Motor neuron (in vitro differentiated cells): ENCODE data around the gene OGFOD3. TPM values are rescaled to one million over a fixed set of nuclear protein-coding genes. Genes with fewer than 3 reads are reported as not detected.

ENCODE experiments used
- ATAC-seq, 8 experiments: fragments of 200-7000 bp; cut with Tn5 transposase; replicated peaks in 6 of 8; 2 replicates each; pipeline ENCODE4 v1.8.0; 2021; ENCODE audit warnings: mild to moderate bottlenecking in 8 of 8, moderate library complexity in 8 of 8
- H3K27ac ChIP-seq, 2 donors: fragments of 250-450 bp; sonication (Bioruptor Pico); 2 replicates each; pipeline ENCODE4 v1.9.0; 2021; ENCODE audit warnings: antibody characterized with exemption in 2 of 2, mild to moderate bottlenecking in 2 of 2, moderate library complexity in 1 of 2
- H3K4me1 ChIP-seq, 2 donors: fragments of 250-450 bp; sonication (Bioruptor Pico); replicated peaks in 1 of 2; 2 replicates each; pipeline ENCODE4 v1.6.1; 2021; ENCODE audit warnings: antibody characterized with exemption in 2 of 2, mild to moderate bottlenecking in 2 of 2, moderate library complexity in 1 of 2
- H3K4me3 ChIP-seq, 5 donors: fragments of 250-450 bp; sonication (Bioruptor Pico); 2 replicates each; pipeline ENCODE4 v1.9.0; 2021; ENCODE audit warnings: antibody characterized with exemption in 5 of 5, mild to moderate bottlenecking in 5 of 5, moderate library complexity in 4 of 5
- WGBS, 10 experiments: fragments of 450-650 bp; shearing (Covaris generic); methylation state at CpG; one replicate each; pipeline ENCODE4 v1.0.0; 2022; 5-methylcytosine and 5-hydroxymethylcytosine counted together
- in situ Hi-C, 9 experiments: fragments of 400-800 bp; cut with MboI; loops; one replicate each; pipeline ENCODE4 v1.15.0; 2021; ENCODE audit warnings: low sequenced_read_pairs in 9 of 9, low pct_unique_long_range_greater_than_20kb in 2 of 9; ENCODE audit not compliant: unreplicated experiment in 9 of 9
- total RNA-seq, 8 experiments: library from RNA; unstranded; fragments of 300-600 nt; gene quantifications; 2 replicates each; pipeline versions ENCODE4 v1.2.3 to v1.2.4, GENCODE V29; 2022

The OGFOD3 gene
- total RNA-seq, 8 experiments from 2014 or later, result 8.1 to 24.5 (median 20.2) TPM

GRCh38 chr17:82406131-82406671, 12.2 kb downstream of the OGFOD3 start:
- H3K4me3 ChIP-seq, result no peak overlapping the region
- no peaks in the 10 kb centered on the region for H3K4me1 ChIP-seq
- in situ Hi-C loops, result loop anchor here in 1 of 9 experiments (10.0 kb wide), 1 partner anchor 51 kb away; the partner anchor contains the start of gene TEX19
- 88 to 100% (median 90%) methylated on average over 1 to 6 of the region's 14 CpGs; no CpG with 5 or more reads in 3 of the 10 experiments for WGBS, 10 experiments
- H3K27ac ChIP-seq, result no peak overlapping the region
- no peak for ATAC-seq

- no peak overlapping the region for H3K27ac ChIP-seq
- no peak overlapping the region for H3K4me3 ChIP-seq
- peak in 1 of 8 experiments; percentile 22 for ATAC-seq
- peaks cover 1 to 3% of the 10 kb centered on the region in 2 donors for H3K4me1 ChIP-seq
- in situ Hi-C loops, result loop anchor here in 1 of 9 experiments (10.0 kb wide), 1 partner anchor 50 kb away; the partner anchor contains the start of gene TEX19
- WGBS, 10 experiments, result 86 to 100% (median 93%) methylated on average over 1 to 7 of the region's 14 CpGs; no CpG with 5 or more reads in 7 of the 10 experiments
These were observed 13.3 kb downstream of the OGFOD3 start for GRCh38 chr17:82405051-82405450.

- no peak overlapping the region for H3K4me3 ChIP-seq
- no peak overlapping the region for H3K27ac ChIP-seq
- 93 to 100% (median 97%) methylated on average over 1 to 19 of the region's 67 CpGs; no CpG with 5 or more reads in 2 of the 10 experiments for WGBS, 10 experiments
- in situ Hi-C loops, result loop anchor here in 1 of 9 experiments (10.0 kb wide), 1 partner anchor 49 kb away; the partner anchor contains the start of gene TEX19
- peaks cover 7 to 8% of the 10 kb centered on the region in 2 donors for H3K4me1 ChIP-seq
- ATAC-seq, result peak in 1 of 8 experiments; percentile 22
These were observed 14.4 kb downstream of the OGFOD3 start for GRCh38 chr17:82403662-82404660.

GRCh38 chr17:82402865-82403264, 15.5 kb downstream of the OGFOD3 start:
- 55 to 100% (median 90%) methylated on average over 1 to 5 of the region's 7 CpGs; no CpG with 5 or more reads in 3 of the 10 experiments for WGBS, 10 experiments
- peaks cover 7 to 8% of the 10 kb centered on the region in 2 donors for H3K4me1 ChIP-seq
- in situ Hi-C loops, result loop anchor here in 1 of 9 experiments (10.0 kb wide), 1 partner anchor 48 kb away; the partner anchor contains the start of gene TEX19
- no peak overlapping the region for H3K4me3 ChIP-seq
- H3K27ac ChIP-seq, result no peak overlapping the region
- no peak for ATAC-seq

GRCh38 chr17:82400830-82401229, 17.6 kb downstream of the OGFOD3 start:
- in situ Hi-C loops, result loop anchor here in 1 of 9 experiments (10.0 kb wide), 1 partner anchor 46 kb away; the partner anchor contains the start of gene TEX19
- 0 to 100% (median 96%) methylated on average over 3 to 16 of the region's 19 CpGs; no CpG with 5 or more reads in 1 of the 10 experiments for WGBS, 10 experiments
- H3K4me1 ChIP-seq, result peaks cover 7 to 8% of the 10 kb centered on the region in 2 donors

GRCh38 chr17:82400206-82400605, 18.2 kb downstream of the OGFOD3 start:
- H3K27ac ChIP-seq, result peak overlapping the region in 1 of 2 donors; percentile 39
- peak in 2 of 8 experiments; percentile 9 to 47 for ATAC-seq
- in situ Hi-C loops, result loop anchor here in 1 of 9 experiments (10.0 kb wide), 1 partner anchor 45 kb away; the partner anchor contains the start of gene TEX19
- 0 to 94% (median 71%) methylated on average over 1 to 6 of the region's 7 CpGs; no CpG with 5 or more reads in 3 of the 10 experiments for WGBS, 10 experiments
- H3K4me3 ChIP-seq, result no peak overlapping the region
- H3K4me1 ChIP-seq, result peaks cover 7 to 8% of the 10 kb centered on the region in 2 donors

More at GRCh38 chr17:82400830-82401229, 17.6 kb downstream of the OGFOD3 start:
- Histone ChIP-seq H3K27ac (no peak overlapping the region), H3K4me3 (no peak overlapping the region)
- peak in 1 of 8 experiments; percentile 50 for ATAC-seq

- Histone ChIP-seq H3K27ac (peak overlapping the region in 1 of 2 donors; percentile 39), H3K4me3 (no peak overlapping the region), H3K4me1 (peaks cover 7 to 8% of the 10 kb centered on the region in 2 donors)
- peak in 7 of 8 experiments; percentile 15 to 75 (median 50) for ATAC-seq
- 12 to 83% (median 13%) methylated on average over 1 to 7 of the region's 18 CpGs; no CpG with 5 or more reads in 5 of the 10 experiments for WGBS, 10 experiments
- in situ Hi-C loops, result loop anchor here in 1 of 9 experiments (10.0 kb wide), 1 partner anchor 45 kb away; the partner anchor contains the start of gene TEX19
These were observed 18.7 kb downstream of the OGFOD3 start for GRCh38 chr17:82399601-82400101.

- Histone ChIP-seq H3K27ac (no peak overlapping the region), H3K4me1 (peaks cover 7 to 8% of the 10 kb centered on the region in 2 donors), H3K4me3 (no peak overlapping the region)
- ATAC-seq, result peak in 3 of 8 experiments; percentile 33 to 61 (median 48)
- WGBS, 10 experiments, result 0 to 93% (median 45%) methylated on average over 1 to 4 of the region's 13 CpGs; no CpG with 5 or more reads in 6 of the 10 experiments
- in situ Hi-C loops, result no loop called here
These were observed 19.3 kb downstream of the OGFOD3 start for GRCh38 chr17:82399041-82399441.

GRCh38 chr17:82397449-82398335, 20.7 kb downstream of the OGFOD3 start:
- peak in 1 of 8 experiments; percentile 5 for ATAC-seq
- H3K4me1 ChIP-seq, result peaks cover 7 to 8% of the 10 kb centered on the region in 2 donors
- WGBS, 10 experiments, result 53 to 100% (median 80%) methylated on average over 1 to 6 of the region's 38 CpGs; no CpG with 5 or more reads in 6 of the 10 experiments
- no peak overlapping the region for H3K4me3 ChIP-seq
- H3K27ac ChIP-seq, result no peak overlapping the region
- in situ Hi-C loops, result no loop called here

- Histone ChIP-seq H3K4me3 (no peak overlapping the region), H3K4me1 (peaks cover 7 to 8% of the 10 kb centered on the region in 2 donors), H3K27ac (no peak overlapping the region)
- 0 to 90% (median 50%) methylated on average over 1 to 7 of the region's 19 CpGs; no CpG with 5 or more reads in 2 of the 10 experiments for WGBS, 10 experiments
- in situ Hi-C loops, result no loop called here
- ATAC-seq, result peak in 2 of 8 experiments; percentile 58 to 70
These were observed 21.6 kb downstream of the OGFOD3 start for GRCh38 chr17:82396601-82397435.

- 73 to 100% (median 94%) methylated on average over 1 to 9 of the region's 12 CpGs; no CpG with 5 or more reads in 4 of the 10 experiments for WGBS, 10 experiments
- in situ Hi-C loops, result no loop called here
- Histone ChIP-seq H3K27ac (no peak overlapping the region), H3K4me1 (no peaks in the 10 kb centered on the region), H3K4me3 (no peak overlapping the region)
- no peak for ATAC-seq
These were observed 24.1 kb downstream of the OGFOD3 start for GRCh38 chr17:82394278-82394677.
